ENCODE results near the gene PHC2.

The PHC2 gene

GRCh38 chr1:33408093-33408436 lies 22.8 kb downstream of the PHC2 start:
- H3K79me2 ChIP-seq (ENCODE audit: insufficient read depth, low read depth) = no peaks in the 10 kb centered on the region
- H3K27ac ChIP-seq = no peak overlapping the region
- H3K36me3 ChIP-seq (ENCODE audit: insufficient read depth) = no peaks in the 10 kb centered on the region
- no peak for TF ChIP-seq CTCF (conservative IDR thresholded peaks at IDR 0.05; ENCODE audit: low read depth, low read length)
- no peak overlapping the region for H3K9ac ChIP-seq
- H3K4me2 ChIP-seq = no peak overlapping the region
- no peak overlapping the region for H3K4me3 ChIP-seq (IDR thresholded peaks at IDR 0.05; ENCODE audit: insufficient read depth, low read depth, low read length)
- no peaks in the 10 kb centered on the region for H4K20me1 ChIP-seq (ENCODE audit: insufficient read depth)
- H3K27me3 ChIP-seq (ENCODE audit: insufficient read depth, low read depth) = no peaks in the 10 kb centered on the region
- H2AFZ ChIP-seq (ENCODE audit: low read depth) = no peak overlapping the region
- H3K4me1 ChIP-seq (ENCODE audit: low read depth, poor library complexity, severe bottlenecking) = no peaks in the 10 kb centered on the region

GRCh38 chr1:33407352-33408092 lies 23.4 kb downstream of the PHC2 start:
- TF ChIP-seq CTCF (conservative IDR thresholded peaks at IDR 0.05; ENCODE audit: low read depth, low read length) = no peak
- no peak overlapping the region for H3K27ac ChIP-seq
- H3K36me3 ChIP-seq (ENCODE audit: insufficient read depth) = no peaks in the 10 kb centered on the region
- no peaks in the 10 kb centered on the region for H4K20me1 ChIP-seq (ENCODE audit: insufficient read depth)
- no peak overlapping the region for H3K4me2 ChIP-seq
- no peaks in the 10 kb centered on the region for H3K79me2 ChIP-seq (ENCODE audit: insufficient read depth, low read depth)
- no peaks in the 10 kb centered on the region for H3K27me3 ChIP-seq (ENCODE audit: insufficient read depth, low read depth)
- H3K4me3 ChIP-seq (IDR thresholded peaks at IDR 0.05; ENCODE audit: insufficient read depth, low read depth, low read length) = no peak overlapping the region
- no peak overlapping the region for H3K9ac ChIP-seq
- no peaks in the 10 kb centered on the region for H3K4me1 ChIP-seq (ENCODE audit: low read depth, poor library complexity, severe bottlenecking)
- no peak overlapping the region for H2AFZ ChIP-seq (ENCODE audit: low read depth)

GRCh38 chr1:33402206-33402605 lies 28.7 kb downstream of the PHC2 start:
- H2AFZ ChIP-seq (ENCODE audit: low read depth) = no peak overlapping the region

GRCh38 chr1:33401471-33401870 lies 29.4 kb downstream of the PHC2 start:
- Histone ChIP-seq H3K4me2 (no peak overlapping the region), H4K20me1 (ENCODE audit: insufficient read depth) (no peaks in the 10 kb centered on the region), H2AFZ (ENCODE audit: low read depth) (no peak overlapping the region), H3K4me3 (IDR thresholded peaks at IDR 0.05; ENCODE audit: insufficient read depth, low read depth, low read length) (no peak overlapping the region), H3K9ac (no peak overlapping the region), H3K27me3 (ENCODE audit: insufficient read depth, low read depth) (no peaks in the 10 kb centered on the region), H3K36me3 (ENCODE audit: insufficient read depth) (no peaks in the 10 kb centered on the region), H3K79me2 (ENCODE audit: insufficient read depth, low read depth) (no peaks in the 10 kb centered on the region), H3K4me1 (ENCODE audit: low read depth, poor library complexity, severe bottlenecking) (peaks cover 30% of the 10 kb centered on the region), H3K27ac (no peak overlapping the region)
- no peak for TF ChIP-seq CTCF (conservative IDR thresholded peaks at IDR 0.05; ENCODE audit: low read depth, low read length)

More at GRCh38 chr1:33402206-33402605, 28.7 kb downstream of the PHC2 start:
- Histone ChIP-seq H3K4me2 (no peak overlapping the region), H4K20me1 (ENCODE audit: insufficient read depth) (no peaks in the 10 kb centered on the region), H3K27ac (no peak overlapping the region), H3K79me2 (ENCODE audit: insufficient read depth, low read depth) (no peaks in the 10 kb centered on the region), H3K4me3 (IDR thresholded peaks at IDR 0.05; ENCODE audit: insufficient read depth, low read depth, low read length) (no peak overlapping the region), H3K9ac (no peak overlapping the region), H3K36me3 (ENCODE audit: insufficient read depth) (no peaks in the 10 kb centered on the region), H3K27me3 (ENCODE audit: insufficient read depth, low read depth) (no peaks in the 10 kb centered on the region), H3K4me1 (ENCODE audit: low read depth, poor library complexity, severe bottlenecking) (peaks cover 24% of the 10 kb centered on the region)
- TF ChIP-seq CTCF (conservative IDR thresholded peaks at IDR 0.05; ENCODE audit: low read depth, low read length) = no peak

All from KMS-11 (cell line).